GM10266 (cell line): ENCODE results near the gene LVRN.
"Not testable (repeated sequence)": the region's sequence is repeated elsewhere in the genome, so short reads cannot be mapped to it uniquely, and the experiment has no call there.

Source experiments
- DNase-seq: peaks from one replicate; pipeline ENCODE4 v3.0.0; 2012; ENCODE audit errors: extremely low spot score
- TF ChIP-seq, protein P1 (sequence below): IDR thresholded peaks from 2 replicates; pipeline ENCODE4 v1.5.1; 2012; ENCODE audit warnings: mild to moderate bottlenecking, low read depth; ENCODE audit not compliant: control insufficient read depth, insufficient read depth; ENCODE audit errors: missing control alignments

Gene LVRN, protein sequence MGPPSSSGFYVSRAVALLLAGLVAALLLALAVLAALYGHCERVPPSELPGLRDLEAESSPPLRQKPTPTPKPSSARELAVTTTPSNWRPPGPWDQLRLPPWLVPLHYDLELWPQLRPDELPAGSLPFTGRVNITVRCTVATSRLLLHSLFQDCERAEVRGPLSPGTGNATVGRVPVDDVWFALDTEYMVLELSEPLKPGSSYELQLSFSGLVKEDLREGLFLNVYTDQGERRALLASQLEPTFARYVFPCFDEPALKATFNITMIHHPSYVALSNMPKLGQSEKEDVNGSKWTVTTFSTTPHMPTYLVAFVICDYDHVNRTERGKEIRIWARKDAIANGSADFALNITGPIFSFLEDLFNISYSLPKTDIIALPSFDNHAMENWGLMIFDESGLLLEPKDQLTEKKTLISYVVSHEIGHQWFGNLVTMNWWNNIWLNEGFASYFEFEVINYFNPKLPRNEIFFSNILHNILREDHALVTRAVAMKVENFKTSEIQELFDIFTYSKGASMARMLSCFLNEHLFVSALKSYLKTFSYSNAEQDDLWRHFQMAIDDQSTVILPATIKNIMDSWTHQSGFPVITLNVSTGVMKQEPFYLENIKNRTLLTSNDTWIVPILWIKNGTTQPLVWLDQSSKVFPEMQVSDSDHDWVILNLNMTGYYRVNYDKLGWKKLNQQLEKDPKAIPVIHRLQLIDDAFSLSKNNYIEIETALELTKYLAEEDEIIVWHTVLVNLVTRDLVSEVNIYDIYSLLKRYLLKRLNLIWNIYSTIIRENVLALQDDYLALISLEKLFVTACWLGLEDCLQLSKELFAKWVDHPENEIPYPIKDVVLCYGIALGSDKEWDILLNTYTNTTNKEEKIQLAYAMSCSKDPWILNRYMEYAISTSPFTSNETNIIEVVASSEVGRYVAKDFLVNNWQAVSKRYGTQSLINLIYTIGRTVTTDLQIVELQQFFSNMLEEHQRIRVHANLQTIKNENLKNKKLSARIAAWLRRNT

DNA sequence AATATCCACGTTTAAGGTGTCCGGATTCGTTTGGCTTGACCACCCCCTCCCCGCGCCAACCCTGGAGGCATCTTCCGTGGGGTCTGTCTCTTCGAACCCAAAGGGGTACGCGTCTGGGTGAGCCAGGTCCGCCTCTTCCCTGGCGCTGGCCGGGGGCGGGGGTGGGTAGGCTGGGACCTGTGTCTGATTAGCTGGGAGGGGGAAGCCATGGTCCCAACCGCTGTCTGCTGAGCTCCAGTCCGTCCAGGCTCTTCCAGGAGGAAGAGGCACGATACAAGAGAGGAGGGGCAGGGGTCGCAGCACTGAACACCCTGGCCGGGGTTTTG, at the start of gene LVRN:
TSS of gene LVRN (plus strand) at position 237 of the 326 bp plus-strand sequence. CDS start 143 bp downstream, outside the sequence.
- no peak for DNase-seq
- TF ChIP-seq, protein P1, sequence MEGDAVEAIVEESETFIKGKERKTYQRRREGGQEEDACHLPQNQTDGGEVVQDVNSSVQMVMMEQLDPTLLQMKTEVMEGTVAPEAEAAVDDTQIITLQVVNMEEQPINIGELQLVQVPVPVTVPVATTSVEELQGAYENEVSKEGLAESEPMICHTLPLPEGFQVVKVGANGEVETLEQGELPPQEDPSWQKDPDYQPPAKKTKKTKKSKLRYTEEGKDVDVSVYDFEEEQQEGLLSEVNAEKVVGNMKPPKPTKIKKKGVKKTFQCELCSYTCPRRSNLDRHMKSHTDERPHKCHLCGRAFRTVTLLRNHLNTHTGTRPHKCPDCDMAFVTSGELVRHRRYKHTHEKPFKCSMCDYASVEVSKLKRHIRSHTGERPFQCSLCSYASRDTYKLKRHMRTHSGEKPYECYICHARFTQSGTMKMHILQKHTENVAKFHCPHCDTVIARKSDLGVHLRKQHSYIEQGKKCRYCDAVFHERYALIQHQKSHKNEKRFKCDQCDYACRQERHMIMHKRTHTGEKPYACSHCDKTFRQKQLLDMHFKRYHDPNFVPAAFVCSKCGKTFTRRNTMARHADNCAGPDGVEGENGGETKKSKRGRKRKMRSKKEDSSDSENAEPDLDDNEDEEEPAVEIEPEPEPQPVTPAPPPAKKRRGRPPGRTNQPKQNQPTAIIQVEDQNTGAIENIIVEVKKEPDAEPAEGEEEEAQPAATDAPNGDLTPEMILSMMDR, result no peak

DNA sequence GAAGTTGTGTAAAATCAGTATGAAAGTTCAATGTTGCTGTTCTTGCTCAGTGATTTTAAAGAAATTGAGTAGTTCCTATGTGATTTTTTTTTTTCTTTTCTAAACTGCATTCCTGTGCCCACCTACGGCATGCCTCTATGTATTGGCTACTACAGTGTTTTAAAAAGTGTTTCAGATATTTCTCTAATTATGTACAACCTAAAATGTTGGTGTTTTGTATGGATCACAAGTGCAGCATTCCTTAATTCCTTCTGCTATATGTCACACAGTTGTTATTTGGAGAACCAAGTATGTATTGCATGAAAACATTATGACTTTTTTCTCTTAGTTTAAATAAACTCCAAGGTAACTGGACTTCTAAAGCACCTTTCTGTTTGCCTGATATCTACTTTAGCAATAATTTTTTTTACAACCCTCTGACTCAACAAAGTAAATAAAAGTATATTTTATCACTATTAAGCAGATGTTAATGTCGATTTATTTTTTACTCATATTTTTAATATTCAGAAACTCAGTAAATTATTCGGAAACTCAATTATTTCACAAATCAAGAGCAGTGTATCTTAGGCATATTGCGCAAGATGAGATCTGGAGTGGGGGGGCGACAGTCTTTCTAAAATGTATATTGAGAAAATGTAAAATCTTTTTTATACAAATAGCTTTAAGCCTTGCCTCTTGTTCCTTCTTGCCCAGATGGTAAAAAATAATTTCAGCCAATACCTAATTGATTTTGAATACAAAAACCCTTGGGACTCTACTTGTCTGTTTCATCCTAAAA, 48.5 kb upstream of the LVRN start:
- not testable (repeated sequence) for DNase-seq

DNA sequence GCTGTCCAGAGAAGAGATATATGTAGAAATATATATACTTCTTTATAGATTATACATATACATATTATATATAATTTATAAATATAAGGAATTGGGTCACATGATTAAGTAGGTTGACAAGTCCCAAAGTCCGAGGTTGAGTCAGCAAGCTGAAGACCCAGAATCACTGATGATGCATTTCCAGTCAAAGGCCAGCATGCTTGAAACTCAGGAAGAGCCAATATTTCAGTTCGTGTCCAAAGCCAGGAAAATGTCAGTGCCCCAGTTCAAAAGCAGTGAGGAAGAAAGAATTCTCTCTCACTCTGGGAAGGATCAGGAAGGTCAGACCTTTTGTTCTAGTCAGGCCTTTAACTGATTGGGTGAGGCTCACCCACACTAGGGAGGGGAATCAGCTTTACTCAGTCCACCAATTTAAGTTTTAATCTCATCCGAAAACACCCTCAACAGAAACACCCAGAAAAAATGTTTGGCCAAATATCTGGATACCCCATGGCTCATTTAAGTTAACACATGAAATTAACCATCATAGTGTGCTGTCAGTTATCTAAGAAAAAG, 42.0 kb upstream of the LVRN start:
- DNase-seq, result no peak
- TF ChIP-seq, protein P1, result no peak

DNA sequence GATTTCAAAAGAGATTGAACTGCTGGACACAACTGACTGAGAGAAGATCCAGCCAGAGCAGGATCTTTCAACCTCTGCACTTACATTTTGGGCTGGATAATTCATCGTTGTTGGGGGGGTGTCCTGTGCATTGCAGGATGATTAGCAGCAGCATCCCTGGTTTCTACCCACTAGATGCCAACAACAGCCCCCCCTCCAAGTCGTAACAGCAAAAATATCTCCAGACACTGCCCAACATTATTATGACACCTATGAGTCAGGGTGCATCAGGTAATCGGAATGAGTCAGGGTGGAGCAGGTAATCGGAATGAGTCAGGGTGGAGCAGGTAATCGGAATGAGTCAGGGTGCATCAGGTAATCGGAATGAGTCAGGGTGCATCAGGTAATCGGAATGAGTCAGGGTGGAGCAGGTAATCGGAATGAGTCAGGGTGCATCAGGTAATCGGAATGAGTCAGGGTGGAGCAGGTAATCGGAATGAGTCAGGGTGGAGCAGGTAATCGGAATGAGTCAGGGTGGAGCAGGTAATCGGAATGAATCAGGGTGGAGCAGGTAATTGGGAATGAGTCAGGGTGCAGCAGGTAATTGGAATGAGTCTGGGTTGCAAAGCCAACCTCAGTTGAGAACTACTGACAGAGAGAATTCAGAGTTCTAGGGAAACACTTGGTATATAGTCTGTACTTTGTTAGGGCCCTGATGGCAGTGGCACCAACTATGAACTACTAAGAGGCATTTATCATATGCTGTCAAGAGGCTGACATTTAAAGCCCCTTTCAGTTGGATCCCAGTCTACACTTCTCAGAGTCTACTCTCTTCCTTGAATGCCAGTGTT, 33.5 kb upstream of the LVRN start:
- DNase-seq, result not testable (repeated sequence)

DNA sequence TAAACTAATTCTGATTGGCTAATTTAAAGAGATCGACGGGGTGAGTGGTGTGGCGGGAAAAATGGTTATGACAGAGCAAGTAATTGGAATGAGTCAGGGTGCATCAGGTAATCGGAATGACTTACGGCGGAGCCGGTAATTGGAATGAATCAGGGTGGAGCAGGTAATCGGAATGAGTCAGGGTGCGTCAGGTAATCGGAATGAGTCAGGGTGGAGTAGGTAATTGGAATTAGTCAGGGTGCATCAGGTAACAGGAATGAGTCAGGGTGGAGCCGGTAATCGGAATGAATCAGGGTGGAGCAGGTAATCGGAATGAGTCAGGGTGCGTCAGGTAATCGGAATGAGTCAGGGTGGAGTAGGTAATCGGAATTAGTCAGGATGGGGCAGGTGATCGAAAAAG, 32.1 kb upstream of the LVRN start:
- not testable (repeated sequence) for DNase-seq

DNA sequence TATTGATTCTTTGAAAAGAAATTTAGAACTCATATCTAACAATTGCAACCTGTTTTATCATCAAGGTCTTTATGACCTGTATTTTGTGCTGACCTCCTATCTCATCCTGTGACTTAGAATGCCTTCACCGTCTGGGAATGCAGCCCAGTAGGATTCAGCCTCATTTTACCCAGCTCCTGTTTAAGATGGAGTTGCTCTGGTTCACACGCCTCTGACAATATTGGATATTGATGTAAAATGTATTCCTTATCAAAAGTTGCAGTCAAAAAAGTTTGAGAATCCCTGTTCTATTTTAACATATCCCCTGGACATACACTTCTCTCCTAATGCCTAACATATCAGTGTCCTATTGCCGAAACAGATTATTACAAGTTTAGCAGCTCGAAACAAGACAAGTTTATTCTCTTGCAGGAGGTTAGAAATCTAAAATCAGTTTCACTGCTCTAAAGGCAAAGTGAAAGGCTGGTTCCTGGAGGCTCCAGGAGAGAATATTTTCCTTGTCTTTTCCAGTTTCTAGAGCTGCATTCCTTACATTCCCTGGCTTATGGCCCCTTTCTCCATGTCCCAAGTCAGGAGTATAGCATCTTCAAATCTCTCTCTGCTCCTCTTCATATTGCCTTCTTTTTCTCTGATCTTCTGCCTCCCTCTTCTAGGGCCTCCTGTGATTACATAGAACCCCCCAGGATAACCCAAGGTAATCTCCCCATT, 31.5 kb upstream of the LVRN start:
- TF ChIP-seq, protein P1, result no peak
- DNase-seq, result no peak

DNA sequence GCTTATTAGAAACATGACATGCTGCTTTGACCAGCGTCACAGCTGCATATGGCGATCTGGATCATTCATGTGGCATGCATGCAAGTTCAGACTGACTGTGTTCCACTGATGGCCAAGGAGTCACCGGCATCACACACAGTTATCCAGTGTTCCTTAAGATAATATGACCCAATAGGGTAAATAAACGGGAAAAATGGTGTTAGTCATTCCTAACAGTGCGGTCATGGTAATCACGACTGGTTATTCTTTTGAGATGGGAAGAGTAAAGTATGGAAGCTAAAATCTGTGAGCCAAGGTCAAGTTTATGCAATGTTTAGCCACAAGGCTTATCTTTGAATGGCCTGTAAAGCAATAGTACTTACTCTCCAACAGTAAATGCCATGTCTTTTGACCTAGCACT, 29.3 kb upstream of the LVRN start:
- DNase-seq, result no peak
- TF ChIP-seq, protein P1, result no peak
